ENCODE data around the gene WDR1.

DNA sequence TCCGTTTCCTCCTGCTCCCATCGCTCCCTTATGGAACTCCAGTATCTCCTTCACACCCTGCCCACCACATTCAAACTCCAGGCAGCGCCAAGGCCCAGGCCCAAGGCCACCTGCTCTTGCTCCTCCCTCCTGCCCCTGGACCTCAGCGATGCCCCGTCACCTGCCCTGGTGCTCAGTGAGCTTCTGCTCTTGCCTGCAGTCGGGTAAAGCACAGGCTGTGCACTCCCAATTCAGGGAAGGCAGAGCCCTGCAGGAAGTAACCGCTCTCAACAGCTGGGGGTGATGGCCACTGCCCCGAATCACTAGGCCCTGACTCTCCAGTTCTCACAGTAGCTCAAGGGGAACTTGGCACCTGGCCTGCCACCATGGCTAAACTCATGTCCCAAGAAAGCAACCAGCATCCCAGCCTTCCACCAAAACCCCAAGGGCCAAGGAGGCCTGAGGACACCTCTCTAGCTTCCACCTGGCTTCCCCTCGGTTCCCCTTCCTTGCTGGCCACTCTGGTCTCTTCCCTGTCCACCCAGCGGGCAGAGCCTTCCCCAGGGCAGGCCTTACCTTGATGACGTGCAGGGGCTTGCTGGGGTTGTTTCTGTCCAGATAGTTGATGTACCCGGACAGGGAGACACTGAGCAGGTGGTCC lies 29.3 kb downstream of the WDR1 start:
- TF ChIP-seq ESRRA (IDR thresholded peaks at IDR 0.05; ENCODE audit: borderline replicate concordance, low read length) (no peak), GATA3 (IDR thresholded peaks at IDR 0.05; ENCODE audit: borderline replicate concordance) (no peak), POLR2A (IDR thresholded peaks at IDR 0.05; ENCODE audit: low read length) (no peak), EP300 (IDR thresholded peaks at IDR 0.05) (no peak), MYC (IDR thresholded peaks at IDR 0.05; ENCODE audit: borderline replicate concordance, low read length) (no peak)
- TF ChIP-seq, protein P1, sequence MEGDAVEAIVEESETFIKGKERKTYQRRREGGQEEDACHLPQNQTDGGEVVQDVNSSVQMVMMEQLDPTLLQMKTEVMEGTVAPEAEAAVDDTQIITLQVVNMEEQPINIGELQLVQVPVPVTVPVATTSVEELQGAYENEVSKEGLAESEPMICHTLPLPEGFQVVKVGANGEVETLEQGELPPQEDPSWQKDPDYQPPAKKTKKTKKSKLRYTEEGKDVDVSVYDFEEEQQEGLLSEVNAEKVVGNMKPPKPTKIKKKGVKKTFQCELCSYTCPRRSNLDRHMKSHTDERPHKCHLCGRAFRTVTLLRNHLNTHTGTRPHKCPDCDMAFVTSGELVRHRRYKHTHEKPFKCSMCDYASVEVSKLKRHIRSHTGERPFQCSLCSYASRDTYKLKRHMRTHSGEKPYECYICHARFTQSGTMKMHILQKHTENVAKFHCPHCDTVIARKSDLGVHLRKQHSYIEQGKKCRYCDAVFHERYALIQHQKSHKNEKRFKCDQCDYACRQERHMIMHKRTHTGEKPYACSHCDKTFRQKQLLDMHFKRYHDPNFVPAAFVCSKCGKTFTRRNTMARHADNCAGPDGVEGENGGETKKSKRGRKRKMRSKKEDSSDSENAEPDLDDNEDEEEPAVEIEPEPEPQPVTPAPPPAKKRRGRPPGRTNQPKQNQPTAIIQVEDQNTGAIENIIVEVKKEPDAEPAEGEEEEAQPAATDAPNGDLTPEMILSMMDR (IDR thresholded peaks at IDR 0.05): no peak
- TF ChIP-seq, protein P2, sequence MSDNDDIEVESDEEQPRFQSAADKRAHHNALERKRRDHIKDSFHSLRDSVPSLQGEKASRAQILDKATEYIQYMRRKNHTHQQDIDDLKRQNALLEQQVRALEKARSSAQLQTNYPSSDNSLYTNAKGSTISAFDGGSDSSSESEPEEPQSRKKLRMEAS (IDR thresholded peaks at IDR 0.05): no peak
